A673 (cell line): Measurements from ENCODE around the gene CCSER1. TPM values are rescaled to one million over a fixed set of nuclear protein-coding genes. Genes with fewer than 3 reads are reported as not detected.

ENCODE experiments used
- BruUV-seq: library from RNA; stranded (reverse); fragments of 400-500 nt; replicated peaks from 2 replicates; lab custom pipeline; 2021; lab: Mats Ljungman, UMichigan
- CTCF ChIA-PET: fragments of 300-600 bp; sonication (Branson Sonifier 250); formaldehyde crosslinking; loops from one replicate; lab custom pipeline; 2022; ENCODE audit warnings: antibody characterized with exemption; lab: Charles Lee
- POLR2A ChIA-PET: fragments of 300-600 bp; sonication (Branson Sonifier 250); formaldehyde crosslinking; loops from one replicate; lab custom pipeline; 2022; ENCODE audit warnings: antibody characterized with exemption; ENCODE audit not compliant: low non-redundant PET; lab: Charles Lee
- DNase-seq: peaks from one replicate; pipeline ENCODE4 v3.0.0-alpha.2; 2015; ENCODE audit warnings: low spot score
- H3K27ac ChIP-seq: fragments of 200-600 bp; sonication (generic); 2 replicates; pipeline ENCODE4 v1.5.1; 2016; ENCODE audit warnings: mixed run types, low read depth, mild to moderate bottlenecking, mixed read lengths, antibody characterized with exemption, low read length; ENCODE audit not compliant: poor library complexity, severe bottlenecking
- H3K27me3 ChIP-seq: fragments of 200-600 bp; sonication (generic); replicated peaks from 2 replicates; pipeline ENCODE4 v1.6.1; 2017; ENCODE audit warnings: mixed run types, low read depth, mild to moderate bottlenecking, mixed read lengths, antibody characterized with exemption, low read length; ENCODE audit not compliant: insufficient read depth, poor library complexity
- H3K36me3 ChIP-seq: fragments of 200-600 bp; sonication (generic); 2 replicates; pipeline ENCODE4 v1.6.1; 2016; ENCODE audit warnings: mixed run types, mild to moderate bottlenecking, mixed read lengths, antibody characterized with exemption, low read length; ENCODE audit not compliant: insufficient read depth, poor library complexity, severe bottlenecking
- H3K4me1 ChIP-seq: fragments of 200-600 bp; sonication (generic); 2 replicates; pipeline ENCODE4 v1.6.1; 2017; ENCODE audit warnings: mixed run types, mild to moderate bottlenecking, mixed read lengths, antibody characterized with exemption, low read length; ENCODE audit not compliant: insufficient read depth, poor library complexity, severe bottlenecking
- H3K4me3 ChIP-seq: fragments of 200-600 bp; sonication (generic); 2 replicates; pipeline ENCODE4 v1.5.1; 2016; ENCODE audit warnings: low read depth, mixed run types, mild to moderate bottlenecking, mixed read lengths, low read length; ENCODE audit not compliant: poor library complexity, severe bottlenecking
- H3K9me3 ChIP-seq: fragments of 200-600 bp; sonication (generic); 2 replicates; pipeline ENCODE4 v1.6.1; 2016; ENCODE audit warnings: mixed run types, low read depth, mild to moderate bottlenecking, mixed read lengths, antibody characterized with exemption, low read length; ENCODE audit not compliant: poor library complexity, severe bottlenecking
- CTCF ChIP-seq: fragments of 300-800, 200-600 bp; sonication (generic); conservative IDR thresholded peaks from 2 replicates; pipeline ENCODE4 v1.5.1; 2017; ENCODE audit warnings: low read depth, mild to moderate bottlenecking, antibody characterized with exemption, low read length, moderate library complexity, mixed read lengths
- EZH2 ChIP-seq: fragments of 200-600 bp; sonication (generic); IDR thresholded peaks from 2 replicates; pipeline ENCODE4 v1.6.1; 2017; ENCODE audit warnings: borderline replicate concordance, low read depth, mild to moderate bottlenecking, mixed read lengths, antibody characterized with exemption, low read length; ENCODE audit not compliant: poor library complexity, severe bottlenecking
- intact Hi-C: fragments of 100-400 bp; cut with micrococcal nuclease; formaldehyde crosslinking; loops from one replicate; pipeline ENCODE4 v1.10.0; 2022; ENCODE audit not compliant: unreplicated experiment
- total RNA-seq: library from RNA; stranded (reverse); gene quantifications from 2 replicates; pipeline ENCODE4 v1.2.3, GENCODE V29; 2021

CCSER1 gene
- total RNA-seq, 1 experiment from 2014 or later = not detected

DNA sequence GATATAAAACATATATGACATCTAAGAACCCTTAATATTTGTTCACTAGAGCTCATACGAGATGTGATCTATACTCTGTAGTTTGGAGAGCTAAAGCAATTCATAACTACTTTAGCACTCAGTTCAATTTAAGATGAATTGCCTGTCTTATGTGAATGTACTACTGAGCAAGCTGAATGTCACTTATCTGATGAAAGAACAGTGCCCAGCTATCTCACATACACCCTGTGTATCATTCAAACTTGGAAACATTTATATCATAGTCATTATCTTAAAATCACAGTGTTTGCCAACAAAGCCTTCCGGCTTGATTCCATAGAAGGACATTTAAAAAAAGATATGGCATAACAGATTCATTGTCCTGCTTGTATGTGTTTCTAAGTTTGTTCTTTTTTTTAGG lies 639.6 kb downstream of the CCSER1 start:
- H3K27me3 ChIP-seq = no peaks in the 10 kb centered on the region
- H3K27ac ChIP-seq = no peak overlapping the region
- CTCF ChIA-PET = no interaction called here
- H3K9me3 ChIP-seq = no peaks in the 10 kb centered on the region
- no peaks in the 10 kb centered on the region for H3K36me3 ChIP-seq
- no TSS peak for BruUV-seq
- POLR2A ChIA-PET = no interaction called here
- no peak overlapping the region for H3K4me3 ChIP-seq
- no peaks in the 10 kb centered on the region for H3K4me1 ChIP-seq
- intact Hi-C loops = no loop called here
- TF ChIP-seq CTCF = no peak
- no peak for TF ChIP-seq EZH2
- DNase-seq = no peak

GRCh38 chr4:90769251-90769650 lies 642.1 kb downstream of the CCSER1 start:
- Histone ChIP-seq H3K4me1 (no peaks in the 10 kb centered on the region), H3K27me3 (no peaks in the 10 kb centered on the region), H3K27ac (no peak overlapping the region), H3K36me3 (no peaks in the 10 kb centered on the region), H3K4me3 (no peak overlapping the region), H3K9me3 (no peaks in the 10 kb centered on the region)
- CTCF ChIA-PET = no interaction called here
- intact Hi-C loops = no loop called here
- DNase-seq = no peak
- BruUV-seq = no TSS peak
- POLR2A ChIA-PET = no interaction called here
- no peak for TF ChIP-seq CTCF

GRCh38 chr4:90780193-90780592 lies 653.0 kb downstream of the CCSER1 start:
- Histone ChIP-seq H3K9me3 (no peaks in the 10 kb centered on the region), H3K27me3 (no peaks in the 10 kb centered on the region), H3K4me3 (no peak overlapping the region), H3K27ac (no peak overlapping the region), H3K4me1 (no peaks in the 10 kb centered on the region), H3K36me3 (no peaks in the 10 kb centered on the region)
- no peak for TF ChIP-seq EZH2
- no peak for TF ChIP-seq CTCF
- CTCF ChIA-PET = no interaction called here
- no TSS peak for BruUV-seq
- POLR2A ChIA-PET = no interaction called here
- intact Hi-C loops = no loop called here
- no peak for DNase-seq
